Glutamatergic neuron (in vitro differentiated cells): ENCODE results near the gene FARS2. TPM values are rescaled to one million over a fixed set of nuclear protein-coding genes. Genes with fewer than 3 reads are reported as not detected.

Source experiments
- DNase-seq: peaks from one replicate; pipeline ENCODE4 v3.0.0; 2022
- H3K27ac Mint-ChIP-seq: one replicate; pipeline ENCODE4 v1.8.0; 2020; ENCODE audit warnings: mild to moderate bottlenecking, mixed read lengths, inconsistent platforms; ENCODE audit not compliant: unreplicated experiment
- H3K27me3 Mint-ChIP-seq: one replicate; pipeline ENCODE4 v1.8.0; 2020; ENCODE audit warnings: mild to moderate bottlenecking, moderate library complexity, mixed read lengths, inconsistent platforms; ENCODE audit not compliant: unreplicated experiment
- H3K36me3 Mint-ChIP-seq: one replicate; pipeline ENCODE4 v1.8.0; 2020; ENCODE audit warnings: mild to moderate bottlenecking, mixed read lengths, inconsistent platforms; ENCODE audit not compliant: unreplicated experiment
- H3K4me1 Mint-ChIP-seq: one replicate; pipeline ENCODE4 v1.8.0; 2020; ENCODE audit warnings: mild to moderate bottlenecking, low read depth, mixed read lengths, inconsistent platforms; ENCODE audit not compliant: unreplicated experiment
- H3K4me3 Mint-ChIP-seq: one replicate; pipeline ENCODE4 v1.8.0; 2020; ENCODE audit warnings: mild to moderate bottlenecking, mixed read lengths, inconsistent platforms; ENCODE audit not compliant: unreplicated experiment
- H3K9me3 Mint-ChIP-seq: one replicate; pipeline ENCODE4 v1.8.0; 2020; ENCODE audit warnings: mild to moderate bottlenecking, moderate library complexity, mixed read lengths, inconsistent platforms; ENCODE audit not compliant: unreplicated experiment
- total RNA-seq: library from RNA; stranded (reverse); fragmentation: NEBNext Ultra II Directional; extraction: Animal tissue kit (Norgen Biotek cat#: 25700); gene quantifications from one replicate; pipeline ENCODE4 v1.2.1, GENCODE V29; 2021; ENCODE audit not compliant: unreplicated experiment
- TF ChIP-seq, protein P1 (sequence below): fragments of 200-600 bp; sonication (generic); IDR thresholded peaks from one replicate; pipeline ENCODE4 v1.5.0; 2021; ENCODE audit not compliant: partially characterized antibody, unreplicated experiment

The FARS2 gene
- total RNA-seq, 1 donor from 2014 or later = 14.2 TPM

DNA sequence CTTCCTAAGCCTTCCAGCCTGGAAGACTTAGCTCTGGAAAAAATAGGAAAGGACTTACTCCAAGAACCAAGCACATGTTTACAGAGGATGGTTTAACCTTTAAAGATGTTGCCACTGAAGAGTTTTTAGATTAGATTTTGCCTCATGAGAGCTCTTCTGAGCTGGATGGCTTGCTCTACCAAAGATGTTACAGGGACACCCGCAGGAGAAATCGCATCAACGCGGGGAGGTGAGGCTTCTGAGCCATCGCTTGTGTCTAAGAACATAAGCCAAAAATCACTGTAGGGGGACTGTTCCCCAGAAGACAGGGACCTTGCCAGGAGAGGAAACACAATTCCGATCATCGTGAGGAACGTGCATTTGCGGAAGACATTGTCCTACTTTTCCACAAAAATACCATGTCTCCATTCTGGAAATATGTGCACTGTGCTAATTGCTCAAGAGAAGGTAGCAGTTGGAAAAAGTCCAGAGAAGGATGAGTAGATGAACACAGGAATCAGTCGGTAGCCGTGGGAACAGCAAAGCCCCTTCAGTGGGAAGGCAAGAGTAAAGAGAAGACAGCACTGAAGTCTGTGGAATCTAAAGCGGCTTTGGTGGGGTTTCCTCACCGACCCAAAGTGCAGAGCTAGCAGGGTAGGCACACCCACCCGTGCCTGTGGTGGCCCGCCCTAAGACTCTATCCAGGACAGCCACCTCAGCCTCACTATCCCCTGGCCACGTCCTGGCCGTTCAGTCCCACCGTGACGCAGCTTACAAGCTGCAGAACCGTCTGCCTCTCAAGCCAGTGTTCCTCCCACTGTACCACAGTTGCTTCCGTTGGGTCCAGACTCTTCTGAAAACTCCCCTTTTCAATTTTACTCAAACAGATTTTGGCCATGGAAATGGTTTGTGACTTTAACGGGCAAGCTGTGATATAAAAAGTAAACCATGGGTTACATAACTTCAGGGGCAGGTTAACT lies 410.6 kb downstream of the FARS2 start:
- Mint-ChIP-seq H3K36me3 (no peaks in the 10 kb centered on the region), H3K4me1 (peaks cover 12% of the 10 kb centered on the region), H3K27ac (no peak overlapping the region), H3K27me3 (no peaks in the 10 kb centered on the region), H3K4me3 (no peak overlapping the region), H3K9me3 (no peaks in the 10 kb centered on the region)
- TF ChIP-seq, protein P1, sequence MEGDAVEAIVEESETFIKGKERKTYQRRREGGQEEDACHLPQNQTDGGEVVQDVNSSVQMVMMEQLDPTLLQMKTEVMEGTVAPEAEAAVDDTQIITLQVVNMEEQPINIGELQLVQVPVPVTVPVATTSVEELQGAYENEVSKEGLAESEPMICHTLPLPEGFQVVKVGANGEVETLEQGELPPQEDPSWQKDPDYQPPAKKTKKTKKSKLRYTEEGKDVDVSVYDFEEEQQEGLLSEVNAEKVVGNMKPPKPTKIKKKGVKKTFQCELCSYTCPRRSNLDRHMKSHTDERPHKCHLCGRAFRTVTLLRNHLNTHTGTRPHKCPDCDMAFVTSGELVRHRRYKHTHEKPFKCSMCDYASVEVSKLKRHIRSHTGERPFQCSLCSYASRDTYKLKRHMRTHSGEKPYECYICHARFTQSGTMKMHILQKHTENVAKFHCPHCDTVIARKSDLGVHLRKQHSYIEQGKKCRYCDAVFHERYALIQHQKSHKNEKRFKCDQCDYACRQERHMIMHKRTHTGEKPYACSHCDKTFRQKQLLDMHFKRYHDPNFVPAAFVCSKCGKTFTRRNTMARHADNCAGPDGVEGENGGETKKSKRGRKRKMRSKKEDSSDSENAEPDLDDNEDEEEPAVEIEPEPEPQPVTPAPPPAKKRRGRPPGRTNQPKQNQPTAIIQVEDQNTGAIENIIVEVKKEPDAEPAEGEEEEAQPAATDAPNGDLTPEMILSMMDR = no peak
- no peak for DNase-seq

DNA sequence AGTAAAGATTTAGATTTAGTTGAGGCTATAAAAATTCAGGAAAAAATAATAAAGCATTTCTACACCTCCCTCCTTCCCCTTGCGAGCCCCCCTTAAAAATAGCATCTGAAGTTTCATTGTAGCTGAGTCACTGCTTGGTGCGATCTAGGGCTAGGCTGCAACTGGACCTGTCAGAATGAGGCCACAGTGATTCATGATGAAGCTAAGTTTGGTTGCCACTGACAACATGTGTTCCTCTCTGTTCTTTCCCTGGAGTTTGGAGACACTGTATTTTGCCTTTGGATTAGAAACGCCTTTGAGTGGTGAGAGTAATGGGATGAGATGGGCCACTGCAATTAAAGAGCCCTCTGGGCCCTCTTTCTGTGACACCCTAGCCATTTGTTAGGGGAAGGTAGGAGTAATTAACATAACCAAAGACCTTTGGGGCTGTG lies 411.3 kb downstream of the FARS2 start:
- DNase-seq = no peak
- Mint-ChIP-seq H3K4me1 (peaks cover 12% of the 10 kb centered on the region), H3K9me3 (no peaks in the 10 kb centered on the region), H3K36me3 (peaks cover under 1% of the 10 kb centered on the region), H3K27ac (no peak overlapping the region), H3K27me3 (no peaks in the 10 kb centered on the region), H3K4me3 (no peak overlapping the region)
- TF ChIP-seq, protein P1 = no peak

- peaks cover 12% of the 10 kb centered on the region for H3K4me1 Mint-ChIP-seq
- no peaks in the 10 kb centered on the region for H3K9me3 Mint-ChIP-seq
- H3K36me3 Mint-ChIP-seq = peaks cover 3% of the 10 kb centered on the region
- no peak overlapping the region for H3K4me3 Mint-ChIP-seq
- H3K27me3 Mint-ChIP-seq = no peaks in the 10 kb centered on the region
- TF ChIP-seq, protein P1 = no peak
- no peak overlapping the region for H3K27ac Mint-ChIP-seq
- no peak for DNase-seq
Observed at GRCh38 chr6:5673019-5673790, 411.9 kb downstream of the FARS2 start.

- H3K27ac Mint-ChIP-seq = no peak overlapping the region
- no peaks in the 10 kb centered on the region for H3K27me3 Mint-ChIP-seq
- H3K4me1 Mint-ChIP-seq = peaks cover 12% of the 10 kb centered on the region
- TF ChIP-seq, protein P1 = no peak
- peaks cover 3% of the 10 kb centered on the region for H3K36me3 Mint-ChIP-seq
- no peak for DNase-seq
- H3K4me3 Mint-ChIP-seq = no peak overlapping the region
- no peaks in the 10 kb centered on the region for H3K9me3 Mint-ChIP-seq
Observed at GRCh38 chr6:5674141-5674540, 412.8 kb downstream of the FARS2 start.
